ENCODE results near the gene GID8. TPM values are rescaled to one million over a fixed set of nuclear protein-coding genes. Genes with fewer than 3 reads are reported as not detected.

The GID8 gene
- total and polyA plus RNA-seq, 2 of the 13 experiments (the other 11 are each of a cell fraction or from before 2014, with no cell fraction given), result 39.6 to 59.8 TPM

GRCh38 chr20:62955519-62956386 lies 17.8 kb downstream of the GID8 start (continued):
- TF ChIP-seq PLSCR1 (CRISPR knock-in tag; IDR thresholded peaks at IDR 0.05; ENCODE audit: borderline replicate concordance) (no peak), MBNL3 (CRISPR knock-in tag; conservative IDR thresholded peaks at IDR 0.05) (peak; percentile 63; the same call in 1 of the 2 replicates), EZH2 (conservative IDR thresholded peaks at IDR 0.05; ENCODE audit: low read depth, low read length) (no peak), ZNF354B (CRISPR knock-in tag; IDR thresholded peaks at IDR 0.05) (no peak), ZHX2 (IDR thresholded peaks at IDR 0.05; ENCODE audit: low read depth) (peak; percentile 87), ZHX2 (CRISPR knock-in tag; IDR thresholded peaks at IDR 0.05; ENCODE audit: borderline replicate concordance) (no peak), ZMYM3 (CRISPR knock-in tag; IDR thresholded peaks at IDR 0.05) (peak; percentile 92), ASH2L (IDR thresholded peaks at IDR 0.05; ENCODE audit: insufficient read length, low read depth, low read length) (peak; percentile 89), ZNF777 (CRISPR knock-in tag; IDR thresholded peaks at IDR 0.05) (no peak), GMEB1 (CRISPR knock-in tag; IDR thresholded peaks at IDR 0.05; ENCODE audit: borderline replicate concordance) (peak; percentile 72; the same call in 1 of the 2 replicates), ZKSCAN1 (IDR thresholded peaks at IDR 0.05; ENCODE audit: low read length) (0 out of 2 replicates have a peak, but pooled peaks have one; percentile 13), ZNF460 (CRISPR knock-in tag; IDR thresholded peaks at IDR 0.05; ENCODE audit: borderline replicate concordance) (peak; percentile 80; the same call in 1 of the 2 replicates), U2AF1 (optimal IDR thresholded peaks at IDR 0.05; ENCODE audit: low read depth, low read length) (peak; percentile 53), EP300 (IDR thresholded peaks at IDR 0.05; ENCODE audit: low read depth in 2 of 2, low read length in 2 of 2) (peak; percentile 82 to 96; a peak in 3 of 4 replicates), EP300 (CRISPR knock-in tag; IDR thresholded peaks at IDR 0.05; ENCODE audit: borderline replicate concordance) (peak; percentile 96), FOXC1 (CRISPR knock-in tag; IDR thresholded peaks at IDR 0.05; ENCODE audit: borderline replicate concordance) (peak; percentile 93), ZNF121 (CRISPR knock-in tag; IDR thresholded peaks at IDR 0.05) (peak; percentile 92)
